ENCODE results near the gene CDX1. TPM values are rescaled to one million over a fixed set of nuclear protein-coding genes. Genes with fewer than 3 reads are reported as not detected.

Gene CDX1
- total RNA-seq, 4 donors from 2014 or later = not detected

DNA sequence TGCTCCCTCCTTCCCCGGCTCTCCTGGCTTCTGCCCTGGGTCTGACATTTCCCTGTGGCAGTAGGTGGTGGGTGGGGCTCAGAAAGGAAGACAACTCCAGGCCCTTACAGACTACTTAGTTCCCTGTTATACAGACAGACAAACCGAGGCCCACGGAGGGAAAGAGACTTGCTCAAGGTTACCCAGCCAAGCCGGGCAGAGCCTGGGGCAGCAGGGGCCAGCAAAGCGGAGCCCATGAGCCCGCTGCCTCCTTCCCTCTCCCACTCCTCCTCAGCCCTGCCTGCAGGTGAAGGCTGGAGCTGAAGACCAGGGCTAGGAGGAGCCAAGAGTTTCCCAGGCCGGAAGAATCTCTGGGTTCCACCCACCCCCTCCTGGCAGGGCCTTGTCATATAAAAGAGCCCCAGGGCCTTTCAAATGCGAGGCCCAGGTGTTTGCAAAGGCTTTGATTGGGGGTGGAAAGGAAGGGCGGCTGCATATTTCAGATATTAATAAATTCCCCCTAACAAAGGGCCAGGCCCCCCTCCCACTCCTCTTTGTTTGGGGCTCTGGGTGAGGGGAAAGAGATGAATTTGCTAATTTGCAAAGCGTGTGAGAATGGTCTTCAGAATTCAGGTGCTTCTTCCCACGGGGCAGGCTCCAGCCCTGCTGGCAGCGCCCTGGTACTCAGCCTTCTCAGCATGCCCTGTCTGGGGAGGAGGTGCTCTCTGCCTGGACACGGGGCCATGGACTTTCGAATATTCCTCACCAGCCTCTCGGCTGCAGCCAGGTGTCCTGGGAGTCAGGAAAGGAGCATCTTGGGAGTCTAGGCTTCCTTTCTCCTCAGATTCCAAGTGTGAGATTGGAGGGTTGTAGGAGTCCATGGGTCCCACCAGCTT is 44.8 kb downstream of the CDX1 start:
- Histone ChIP-seq H3K4me3 (no peak overlapping the region), H3K27ac (no peak overlapping the region), H3K9me3 (no peaks in the 10 kb centered on the region), H3K4me1 (peaks cover 0 to 12% (median 0%) of the 10 kb centered on the region in 3 donors), H3K36me3 (no peaks in the 10 kb centered on the region), H3K27me3 (peaks cover 5% of the 10 kb centered on the region)
- WGBS, 2 donors (ENCODE audit: low coverage in 1 of 2) = 89 to 93% methylated on average over 2 to 7 of the region's 15 CpGs
- ATAC-seq = no peak
- TF ChIP-seq EP300 (IDR thresholded peaks at IDR 0.05) (no peak), POLR2AphosphoS5 (IDR thresholded peaks at IDR 0.05) (no peak), POLR2A (IDR thresholded peaks at IDR 0.05) (no peak)
- TF ChIP-seq, protein P1, sequence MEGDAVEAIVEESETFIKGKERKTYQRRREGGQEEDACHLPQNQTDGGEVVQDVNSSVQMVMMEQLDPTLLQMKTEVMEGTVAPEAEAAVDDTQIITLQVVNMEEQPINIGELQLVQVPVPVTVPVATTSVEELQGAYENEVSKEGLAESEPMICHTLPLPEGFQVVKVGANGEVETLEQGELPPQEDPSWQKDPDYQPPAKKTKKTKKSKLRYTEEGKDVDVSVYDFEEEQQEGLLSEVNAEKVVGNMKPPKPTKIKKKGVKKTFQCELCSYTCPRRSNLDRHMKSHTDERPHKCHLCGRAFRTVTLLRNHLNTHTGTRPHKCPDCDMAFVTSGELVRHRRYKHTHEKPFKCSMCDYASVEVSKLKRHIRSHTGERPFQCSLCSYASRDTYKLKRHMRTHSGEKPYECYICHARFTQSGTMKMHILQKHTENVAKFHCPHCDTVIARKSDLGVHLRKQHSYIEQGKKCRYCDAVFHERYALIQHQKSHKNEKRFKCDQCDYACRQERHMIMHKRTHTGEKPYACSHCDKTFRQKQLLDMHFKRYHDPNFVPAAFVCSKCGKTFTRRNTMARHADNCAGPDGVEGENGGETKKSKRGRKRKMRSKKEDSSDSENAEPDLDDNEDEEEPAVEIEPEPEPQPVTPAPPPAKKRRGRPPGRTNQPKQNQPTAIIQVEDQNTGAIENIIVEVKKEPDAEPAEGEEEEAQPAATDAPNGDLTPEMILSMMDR (IDR thresholded peaks at IDR 0.05) = no peak

DNA sequence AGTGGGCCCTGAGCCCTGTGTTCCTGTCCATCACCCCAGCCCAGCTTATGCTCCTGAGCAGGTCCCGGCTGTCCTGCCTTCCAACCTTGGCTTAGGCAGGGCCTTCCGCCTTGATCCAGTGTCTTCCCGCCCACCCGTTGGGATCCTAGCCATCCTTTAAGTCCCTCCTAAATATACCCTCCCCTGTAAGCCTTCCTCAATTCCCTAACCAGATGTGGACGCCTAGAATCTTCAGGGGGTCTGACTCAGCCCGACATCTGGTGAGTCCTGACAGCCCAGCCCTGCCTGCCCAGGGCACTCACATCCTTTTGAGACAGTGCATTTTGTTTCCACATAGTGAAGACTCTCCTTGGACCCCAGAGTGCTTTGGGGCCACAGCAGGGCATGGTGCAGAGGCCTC is 47.0 kb downstream of the CDX1 start:
- peaks cover 0 to 23% (median 3%) of the 10 kb centered on the region in 3 donors for H3K4me1 ChIP-seq
- H3K4me3 ChIP-seq = no peak overlapping the region
- H3K27me3 ChIP-seq = peaks cover 9% of the 10 kb centered on the region
- no peaks in the 10 kb centered on the region for H3K9me3 ChIP-seq
- H3K36me3 ChIP-seq = no peaks in the 10 kb centered on the region
- peak overlapping the region in 2 of 4 donors; percentile 10 to 13 for H3K27ac ChIP-seq
- TF ChIP-seq POLR2A (IDR thresholded peaks at IDR 0.05) = no peak
- no peak for TF ChIP-seq POLR2AphosphoS5 (IDR thresholded peaks at IDR 0.05)
- TF ChIP-seq EP300 (IDR thresholded peaks at IDR 0.05) = no peak
- TF ChIP-seq, protein P1 (IDR thresholded peaks at IDR 0.05) = no peak
- 48% methylated on average over 5 of the region's 6 CpGs; no CpG with 5 or more reads in 1 of the 2 donors for WGBS, 2 donors (ENCODE audit: low coverage in 1 of 2)
- ATAC-seq = no peak

GRCh38 chr5:150214289-150214688 is 47.7 kb downstream of the CDX1 start:
- Histone ChIP-seq H3K36me3 (no peaks in the 10 kb centered on the region), H3K27me3 (peaks cover 4% of the 10 kb centered on the region), H3K9me3 (no peaks in the 10 kb centered on the region), H3K27ac (peak overlapping the region in 2 of 4 donors; percentile 13 to 47), H3K4me1 (peaks cover 0 to 25% (median 3%) of the 10 kb centered on the region in 3 donors), H3K4me3 (no peak overlapping the region)
- WGBS, 2 donors (ENCODE audit: low coverage in 1 of 2) = 30 to 80% methylated on average over 1 to 2 of the region's 7 CpGs
- peak; percentile 20 for ATAC-seq
- TF ChIP-seq POLR2A (IDR thresholded peaks at IDR 0.05) (no peak), POLR2AphosphoS5 (IDR thresholded peaks at IDR 0.05) (no peak), EP300 (IDR thresholded peaks at IDR 0.05) (no peak)
- TF ChIP-seq, protein P1 (IDR thresholded peaks at IDR 0.05) = no peak

DNA sequence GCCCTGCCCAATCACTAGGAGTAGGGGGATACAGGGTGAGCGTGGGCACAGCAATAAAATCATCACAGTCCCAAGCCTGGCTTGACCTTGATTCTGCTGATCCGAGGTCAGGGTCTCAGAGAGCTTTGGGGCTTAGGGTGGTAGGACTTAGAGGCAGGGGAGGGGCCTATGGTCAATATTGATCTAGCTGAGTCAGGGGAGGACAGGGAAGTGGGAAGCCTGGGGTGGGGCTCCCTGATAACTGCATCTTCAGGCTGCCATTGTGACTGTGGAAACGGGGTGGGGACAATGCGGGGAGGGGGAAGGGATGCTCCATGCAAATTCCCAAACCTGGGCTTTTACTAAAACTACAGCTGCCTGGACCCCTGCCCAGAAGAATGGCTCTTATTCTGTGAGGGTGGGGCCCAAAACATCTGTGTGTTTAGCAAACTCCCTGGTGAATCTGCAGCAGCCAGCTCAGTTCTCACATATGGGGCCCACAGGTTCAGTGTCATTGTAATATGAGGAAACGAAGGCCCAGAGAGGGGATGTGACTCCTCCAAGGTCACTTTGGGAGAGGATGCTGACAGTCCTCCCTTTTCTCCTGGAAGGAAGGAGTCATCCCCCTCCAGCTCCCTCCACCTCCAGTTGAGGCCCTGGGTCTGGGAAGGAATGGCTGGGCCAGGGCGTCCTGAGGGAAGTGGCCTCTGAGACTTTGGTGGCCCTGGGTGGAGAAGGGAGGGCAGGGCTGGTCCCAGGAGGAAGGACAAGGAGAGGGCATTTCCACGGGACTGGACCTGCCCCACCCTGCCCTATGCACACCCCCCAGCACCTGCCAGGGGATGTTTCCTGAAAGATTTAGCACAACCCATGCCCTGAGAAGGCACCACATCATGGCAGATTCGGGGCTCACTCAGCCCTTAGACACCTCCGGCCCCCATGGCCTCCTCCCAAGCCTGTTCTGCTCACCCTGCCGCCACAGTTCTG is 49.7 kb downstream of the CDX1 start:
- Histone ChIP-seq H3K36me3 (no peaks in the 10 kb centered on the region), H3K27ac (no peak overlapping the region), H3K4me1 (peaks cover 0 to 25% (median 3%) of the 10 kb centered on the region in 3 donors), H3K27me3 (peaks cover 4% of the 10 kb centered on the region), H3K4me3 (no peak overlapping the region), H3K9me3 (no peaks in the 10 kb centered on the region)
- TF ChIP-seq, protein P1 (IDR thresholded peaks at IDR 0.05) = no peak
- TF ChIP-seq POLR2A (IDR thresholded peaks at IDR 0.05) = no peak
- TF ChIP-seq EP300 (IDR thresholded peaks at IDR 0.05) = no peak
- TF ChIP-seq POLR2AphosphoS5 (IDR thresholded peaks at IDR 0.05) = no peak
- WGBS, 2 donors (ENCODE audit: low coverage in 1 of 2) = 74 to 86% methylated on average over 6 to 7 of the region's 10 CpGs
- no peak for ATAC-seq
